ENCODE data around the gene WEE2. TPM values are rescaled to one million over a fixed set of nuclear protein-coding genes. Genes with fewer than 3 reads are reported as not detected.

Gene WEE2
- polyA plus RNA-seq, 1 experiment, result not detected

GRCh38 chr7:141713890-141714289, 5.7 kb downstream of the WEE2 start:
- CTCF ChIA-PET, result interaction anchor here (0.8 to 1.1 kb wide), 3 partner anchors 10 to 41 kb away, joined by 3 read pairs; partner anchors contain the start of gene SSBP1
- H3K27me3 ChIP-seq (ENCODE audit: control insufficient read depth, insufficient read depth, low read length), result no peaks in the 10 kb centered on the region
- POLR2A ChIA-PET, result no interaction called here
- H3K4me3 ChIP-seq (ENCODE audit: low read depth, low read length), result no peak overlapping the region
- no peak for DNase-seq (ENCODE audit: low read depth)
- no peaks in the 10 kb centered on the region for H3K36me3 ChIP-seq (ENCODE audit: control insufficient read depth, insufficient read depth, low read length)
- TF ChIP-seq CTCF (IDR thresholded peaks at IDR 0.05; ENCODE audit: insufficient read depth, low read depth, low read length), result no peak

GRCh38 chr7:141714571-141714970, 6.4 kb downstream of the WEE2 start:
- no peaks in the 10 kb centered on the region for H3K27me3 ChIP-seq (ENCODE audit: control insufficient read depth, insufficient read depth, low read length)
- CTCF ChIA-PET, result interaction anchor here (0.8 kb wide), 1 partner anchor 22 kb away, joined by 4 read pairs; no protein-coding TSS in a partner anchor
- POLR2A ChIA-PET, result no interaction called here

DNA sequence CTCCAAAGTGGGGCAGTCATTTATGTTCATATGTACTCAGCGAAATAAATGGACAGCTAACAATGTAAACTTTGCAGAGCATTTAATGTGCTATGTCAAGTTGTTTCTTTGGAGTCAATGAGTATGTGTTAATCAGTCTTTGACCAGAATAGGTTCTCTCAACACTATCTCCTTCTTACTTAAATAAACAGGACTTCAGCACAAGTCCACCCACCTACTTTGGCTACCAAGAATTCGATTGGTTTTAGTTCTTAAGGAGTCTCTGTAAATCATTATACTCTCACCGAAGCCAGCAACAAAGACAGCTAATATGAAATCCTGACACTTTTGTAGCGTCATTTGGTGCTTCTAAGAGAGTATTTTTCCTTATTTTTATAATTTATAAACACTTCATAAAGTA, 6.9 kb downstream of the WEE2 start:
- no peak for TF ChIP-seq CTCF (IDR thresholded peaks at IDR 0.05; ENCODE audit: insufficient read depth, low read depth, low read length)
- ChIA-PET POLR2A (no interaction called here), CTCF (interaction anchor here (0.8 to 1.3 kb wide), 2 partner anchors 12 to 22 kb away, joined by 3 to 4 read pairs; no protein-coding TSS in a partner anchor)
- Histone ChIP-seq H3K27me3 (ENCODE audit: control insufficient read depth, insufficient read depth, low read length) (no peaks in the 10 kb centered on the region), H3K36me3 (ENCODE audit: control insufficient read depth, insufficient read depth, low read length) (no peaks in the 10 kb centered on the region), H3K4me3 (ENCODE audit: low read depth, low read length) (no peak overlapping the region)
- DNase-seq (ENCODE audit: low read depth), result no peak

More at GRCh38 chr7:141714571-141714970, 6.4 kb downstream of the WEE2 start:
- TF ChIP-seq CTCF (IDR thresholded peaks at IDR 0.05; ENCODE audit: insufficient read depth, low read depth, low read length), result no peak
- H3K36me3 ChIP-seq (ENCODE audit: control insufficient read depth, insufficient read depth, low read length), result no peaks in the 10 kb centered on the region
- H3K4me3 ChIP-seq (ENCODE audit: low read depth, low read length), result no peak overlapping the region
- DNase-seq (ENCODE audit: low read depth), result no peak

GRCh38 chr7:141715794-141716689, 7.9 kb downstream of the WEE2 start:
- TF ChIP-seq CTCF (IDR thresholded peaks at IDR 0.05; ENCODE audit: insufficient read depth, low read depth, low read length), result no peak
- POLR2A ChIA-PET, result no interaction called here
- Histone ChIP-seq H3K4me3 (ENCODE audit: low read depth, low read length) (no peak overlapping the region), H3K36me3 (ENCODE audit: control insufficient read depth, insufficient read depth, low read length) (no peaks in the 10 kb centered on the region), H3K27me3 (ENCODE audit: control insufficient read depth, insufficient read depth, low read length) (no peaks in the 10 kb centered on the region)
- no peak for DNase-seq (ENCODE audit: low read depth)
- CTCF ChIA-PET, result interaction anchor here (1.3 to 1.4 kb wide), 2 partner anchors 11 to 17 kb away, joined by 3 to 5 read pairs; no protein-coding TSS in a partner anchor

DNA sequence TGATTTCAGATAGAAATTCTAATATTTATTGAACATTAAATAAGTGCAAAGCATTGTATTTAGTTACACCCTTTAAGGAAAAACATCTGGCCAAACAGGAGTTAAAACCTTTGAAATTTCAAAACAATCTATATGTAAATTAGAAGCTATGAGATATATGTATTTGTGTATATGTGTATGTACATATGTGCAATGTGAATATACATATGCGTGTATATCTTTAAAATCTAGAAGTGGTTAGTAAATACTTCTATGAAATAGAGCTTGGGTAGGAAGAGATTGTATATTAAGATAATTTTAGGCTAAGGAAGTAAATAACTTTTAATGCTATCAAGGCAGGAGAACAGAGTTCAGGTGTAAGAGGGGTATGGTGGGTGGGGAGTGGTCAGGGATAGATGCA, 9.3 kb downstream of the WEE2 start:
- CTCF ChIA-PET, result interaction anchor here (1.0 to 1.4 kb wide), 4 partner anchors 9 to 16 kb away, joined by 3 to 5 read pairs (median 4); partner anchors contain the start of gene WEE2
- POLR2A ChIA-PET, result no interaction called here
- no peak for TF ChIP-seq CTCF (IDR thresholded peaks at IDR 0.05; ENCODE audit: insufficient read depth, low read depth, low read length)

More for the DNA sequence above, 9.3 kb downstream of the WEE2 start:
- no peak overlapping the region for H3K4me3 ChIP-seq (ENCODE audit: low read depth, low read length)
- H3K27me3 ChIP-seq (ENCODE audit: control insufficient read depth, insufficient read depth, low read length), result no peaks in the 10 kb centered on the region
- no peaks in the 10 kb centered on the region for H3K36me3 ChIP-seq (ENCODE audit: control insufficient read depth, insufficient read depth, low read length)
- no peak for DNase-seq (ENCODE audit: low read depth)

Measured in BJ (cell line).